ENCODE data around the gene RNF11.

- TF ChIP-seq CTCF (IDR thresholded peaks at IDR 0.05; ENCODE audit: poor library complexity, severe bottlenecking) (no peak), REST (IDR thresholded peaks at IDR 0.05; ENCODE audit: borderline replicate concordance) (no peak), EP300 (conservative IDR thresholded peaks at IDR 0.05; ENCODE audit: poor library complexity, severe bottlenecking) (no peak), TAF1 (IDR thresholded peaks at IDR 0.05; ENCODE audit: low read depth) (no peak), EZH2 (IDR thresholded peaks at IDR 0.05; ENCODE audit: borderline replicate concordance, insufficient read depth, low read length, poor library complexity, severe bottlenecking) (no peak), POLR2AphosphoS5 (IDR thresholded peaks at IDR 0.05) (no peak), SMC3 (conservative IDR thresholded peaks at IDR 0.05; ENCODE audit: poor library complexity) (no peak)
Measured at GRCh38 chr1:51188230-51188629, 47.8 kb upstream of the RNF11 start.
